ENCODE measurements around the gene IL17REL. TPM values are rescaled to one million over a fixed set of nuclear protein-coding genes. Genes with fewer than 3 reads are reported as not detected.
A peak's percentile ranks its signal among the peaks of the same experiment; 100 is the strongest.

Gene IL17REL
- total RNA-seq, 6 experiments from 2014 or later: not detected

DNA sequence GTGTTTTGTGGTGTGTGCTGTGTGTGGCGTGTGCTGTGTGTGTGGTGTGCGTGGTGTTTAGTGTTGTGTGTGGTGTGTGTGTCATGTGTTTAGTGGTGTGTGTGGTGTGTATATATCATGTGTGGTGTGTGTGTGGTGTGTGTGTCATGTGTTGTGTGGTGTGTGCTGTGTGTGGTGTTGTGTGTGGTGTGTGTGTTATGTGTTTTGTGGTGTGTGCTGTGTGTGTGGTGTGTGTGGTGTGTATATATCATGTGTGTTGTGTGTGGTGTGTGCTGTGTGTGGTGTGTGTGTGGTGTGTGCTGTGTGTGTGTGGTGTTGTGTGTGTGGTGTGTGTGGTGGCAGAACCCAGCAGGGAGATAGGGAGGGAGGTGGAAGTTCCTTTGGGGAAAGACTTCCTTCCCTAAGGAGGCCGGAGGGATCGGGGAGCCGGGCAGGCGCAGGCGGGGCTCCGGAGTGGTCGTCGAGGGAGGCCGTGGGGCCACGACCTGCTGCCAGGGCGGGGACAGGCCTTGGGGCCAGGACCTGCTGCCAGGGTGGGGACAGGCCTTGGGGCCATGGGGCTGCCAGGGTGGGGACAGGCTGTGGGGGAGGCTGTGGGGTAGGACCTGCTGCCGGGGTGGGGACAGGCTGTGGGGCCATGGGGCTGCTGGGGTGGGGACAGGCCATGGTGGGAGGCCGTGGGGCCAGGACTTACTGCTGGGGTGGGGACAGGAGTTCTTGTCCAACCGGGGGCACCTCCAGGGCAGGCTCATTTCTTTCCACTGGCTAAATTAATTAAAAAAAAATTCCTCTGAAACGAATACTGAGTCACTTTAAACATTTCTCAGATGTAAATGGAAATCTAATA is 36.8 kb downstream of the IL17REL start:
- H3K9me3 Mint-ChIP-seq: peaks cover 10% of the 10 kb centered on the region
- H3K27me3 Mint-ChIP-seq (ENCODE audit: insufficient read depth): no peaks in the 10 kb centered on the region
- no peak for DNase-seq
- peaks cover 16% of the 10 kb centered on the region for H3K4me1 Mint-ChIP-seq (ENCODE audit: low read depth)
- peak overlapping the region; percentile 43 for H3K27ac Mint-ChIP-seq
- TF ChIP-seq, protein P1, sequence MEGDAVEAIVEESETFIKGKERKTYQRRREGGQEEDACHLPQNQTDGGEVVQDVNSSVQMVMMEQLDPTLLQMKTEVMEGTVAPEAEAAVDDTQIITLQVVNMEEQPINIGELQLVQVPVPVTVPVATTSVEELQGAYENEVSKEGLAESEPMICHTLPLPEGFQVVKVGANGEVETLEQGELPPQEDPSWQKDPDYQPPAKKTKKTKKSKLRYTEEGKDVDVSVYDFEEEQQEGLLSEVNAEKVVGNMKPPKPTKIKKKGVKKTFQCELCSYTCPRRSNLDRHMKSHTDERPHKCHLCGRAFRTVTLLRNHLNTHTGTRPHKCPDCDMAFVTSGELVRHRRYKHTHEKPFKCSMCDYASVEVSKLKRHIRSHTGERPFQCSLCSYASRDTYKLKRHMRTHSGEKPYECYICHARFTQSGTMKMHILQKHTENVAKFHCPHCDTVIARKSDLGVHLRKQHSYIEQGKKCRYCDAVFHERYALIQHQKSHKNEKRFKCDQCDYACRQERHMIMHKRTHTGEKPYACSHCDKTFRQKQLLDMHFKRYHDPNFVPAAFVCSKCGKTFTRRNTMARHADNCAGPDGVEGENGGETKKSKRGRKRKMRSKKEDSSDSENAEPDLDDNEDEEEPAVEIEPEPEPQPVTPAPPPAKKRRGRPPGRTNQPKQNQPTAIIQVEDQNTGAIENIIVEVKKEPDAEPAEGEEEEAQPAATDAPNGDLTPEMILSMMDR (IDR thresholded peaks at IDR 0.05): no peak
- H3K36me3 Mint-ChIP-seq (ENCODE audit: low read depth): peaks cover 9% of the 10 kb centered on the region
- H3K4me3 Mint-ChIP-seq: no peak overlapping the region

DNA sequence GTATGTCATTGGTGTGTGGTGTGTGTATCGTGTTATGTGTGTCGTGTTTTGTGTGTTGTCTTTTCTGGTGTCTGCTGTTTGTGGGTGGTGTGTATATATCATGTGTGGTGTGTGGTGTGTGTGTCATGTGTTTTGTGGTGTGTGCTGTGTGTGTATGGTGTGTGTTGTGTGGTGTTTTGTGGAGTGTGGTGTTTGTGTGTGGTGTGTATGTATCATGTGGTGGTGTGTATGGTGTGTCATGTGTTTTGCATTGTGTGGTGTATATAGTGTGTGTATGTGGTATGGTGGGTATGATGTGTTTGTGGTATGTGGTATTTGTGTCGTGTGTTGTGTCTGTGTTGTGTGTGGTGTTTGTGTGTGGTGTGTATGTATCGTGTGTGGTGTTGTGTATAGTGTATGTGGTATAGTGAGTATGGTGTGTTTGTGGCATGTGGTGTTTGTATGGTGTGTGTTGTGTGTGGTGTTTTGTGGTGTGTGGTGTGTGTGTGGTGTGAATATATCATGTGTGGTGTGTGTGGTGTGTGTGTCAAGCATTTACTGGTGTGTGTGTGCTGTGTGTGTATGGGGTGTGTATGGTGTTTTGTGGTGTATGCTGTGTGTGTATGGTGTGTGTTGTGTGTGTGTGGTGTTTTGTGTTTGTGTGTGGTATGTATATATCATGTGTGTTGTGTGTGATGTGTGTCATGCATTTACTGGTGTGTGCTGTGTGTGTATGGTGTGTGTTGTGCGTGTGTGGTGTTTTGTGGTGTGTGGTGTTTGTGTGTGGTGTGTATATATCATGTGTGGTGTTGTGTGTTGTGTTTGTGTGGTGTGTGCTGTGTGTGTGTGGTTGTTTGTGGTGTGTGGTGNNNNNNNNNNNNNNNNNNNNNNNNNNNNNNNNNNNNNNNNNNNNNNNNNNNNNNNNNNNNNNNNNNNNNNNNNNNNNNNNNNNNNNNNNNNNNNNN is 39.3 kb downstream of the IL17REL start:
- Mint-ChIP-seq H3K27ac (no peak overlapping the region), H3K36me3 (ENCODE audit: low read depth) (no peaks in the 10 kb centered on the region), H3K27me3 (ENCODE audit: insufficient read depth) (no peaks in the 10 kb centered on the region; the same call in 1 of the 2 replicates), H3K9me3 (no peaks in the 10 kb centered on the region), H3K4me3 (no peak overlapping the region), H3K4me1 (ENCODE audit: low read depth) (peaks cover 22% of the 10 kb centered on the region)
- no peak for DNase-seq
- TF ChIP-seq, protein P1 (IDR thresholded peaks at IDR 0.05): no peak

DNA sequence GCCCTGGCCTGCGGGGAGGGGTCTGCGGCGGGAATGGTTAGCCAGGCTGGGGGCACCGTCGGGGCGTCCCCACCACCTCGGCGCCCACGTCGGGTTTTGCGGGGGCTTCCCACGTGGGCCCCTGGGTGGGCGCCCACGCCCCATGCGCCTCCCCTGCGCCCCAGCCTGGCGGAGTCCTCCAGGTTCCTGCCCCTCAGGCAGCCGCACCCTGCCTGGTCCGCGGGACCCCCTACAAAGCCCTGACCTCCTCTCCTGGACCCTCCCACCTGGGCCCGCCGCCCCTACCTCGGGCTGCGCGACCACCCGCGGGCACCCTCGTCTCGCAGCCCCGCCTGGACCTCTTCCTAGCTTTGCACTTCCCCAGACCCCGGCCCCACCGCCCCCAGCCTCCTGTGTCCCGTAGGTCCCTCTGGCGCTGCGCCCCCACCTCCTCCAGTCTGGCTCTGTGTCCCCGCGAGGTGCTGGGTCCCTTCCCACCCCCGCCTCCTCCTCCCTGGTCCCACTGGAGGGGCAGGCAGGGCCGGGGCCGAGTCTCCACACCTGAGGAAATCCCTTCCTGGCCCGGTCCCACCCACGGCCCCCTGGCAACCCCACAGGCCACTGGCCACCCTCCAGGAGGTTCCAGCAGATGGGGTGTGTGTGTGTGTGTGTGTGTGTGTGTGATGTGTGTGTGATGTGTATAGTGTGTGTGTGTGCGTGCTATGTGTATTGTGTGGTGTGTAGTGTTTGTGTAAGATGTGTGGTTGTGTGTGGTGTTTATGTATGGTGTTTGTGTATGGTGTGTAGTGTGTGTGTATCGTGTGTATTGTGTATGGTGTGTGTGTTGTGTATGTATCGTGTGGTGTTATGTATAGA is 40.2 kb downstream of the IL17REL start:
- Mint-ChIP-seq H3K27me3 (ENCODE audit: insufficient read depth) (no peaks in the 10 kb centered on the region; the same call in none of the 2 replicates), H3K36me3 (ENCODE audit: low read depth) (no peaks in the 10 kb centered on the region), H3K9me3 (no peaks in the 10 kb centered on the region), H3K27ac (no peak overlapping the region), H3K4me3 (no peak overlapping the region), H3K4me1 (ENCODE audit: low read depth) (peaks cover 30% of the 10 kb centered on the region)
- DNase-seq: no peak
- TF ChIP-seq, protein P1 (IDR thresholded peaks at IDR 0.05): no peak

DNA sequence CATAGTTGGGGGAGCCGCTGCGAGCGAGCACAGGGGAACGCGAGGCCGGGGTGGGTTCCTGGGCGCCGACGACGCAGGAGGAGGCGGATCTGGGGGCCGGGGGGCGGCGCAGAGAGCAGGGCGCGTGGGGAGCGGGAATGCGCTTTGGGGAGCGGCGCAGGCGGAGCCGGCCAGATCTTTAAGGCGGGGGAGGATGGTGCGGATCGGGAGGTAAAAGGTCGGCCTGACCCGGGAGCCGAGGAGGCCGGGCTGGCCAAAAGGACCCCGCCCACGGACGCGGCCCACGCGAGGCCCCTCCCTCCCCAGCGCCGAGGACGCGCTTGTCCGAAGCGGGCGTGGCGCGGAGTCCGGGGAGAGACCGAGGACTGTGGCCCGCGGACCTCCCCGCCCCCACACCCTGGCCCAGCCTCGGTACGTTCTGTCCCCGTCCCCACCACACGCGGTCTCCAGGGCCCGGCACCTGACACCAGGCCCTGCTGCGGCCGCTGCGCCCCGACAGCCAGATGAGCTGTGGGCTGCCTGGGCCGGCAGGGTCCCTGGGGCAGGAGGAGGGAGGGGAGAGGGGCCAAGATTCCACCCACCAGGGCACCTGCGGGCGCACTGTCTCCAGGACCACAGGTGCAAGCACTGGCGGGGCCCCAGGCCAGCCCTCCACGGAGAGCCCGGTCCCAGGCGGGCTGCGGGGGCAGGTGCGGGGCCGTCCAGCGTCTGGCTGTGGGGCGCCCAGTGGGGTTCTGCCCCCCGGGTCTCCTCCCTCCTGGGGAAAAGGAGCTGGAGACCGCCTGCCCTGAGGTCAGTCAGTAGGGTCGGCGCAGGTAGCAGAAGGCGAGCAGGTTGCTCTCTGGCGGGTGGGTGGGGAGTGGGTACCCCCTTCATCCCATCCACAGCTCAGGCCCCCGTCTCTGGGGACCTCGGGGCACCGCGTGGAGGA is 41.1 kb downstream of the IL17REL start:
- Mint-ChIP-seq H3K27me3 (ENCODE audit: insufficient read depth) (no peaks in the 10 kb centered on the region; the same call in none of the 2 replicates), H3K4me1 (ENCODE audit: low read depth) (peaks cover 30% of the 10 kb centered on the region), H3K9me3 (no peaks in the 10 kb centered on the region), H3K27ac (peak overlapping the region; percentile 79), H3K4me3 (peak overlapping the region; percentile 83), H3K36me3 (ENCODE audit: low read depth) (no peaks in the 10 kb centered on the region)
- DNase-seq: peak; percentile 54
- TF ChIP-seq, protein P1 (IDR thresholded peaks at IDR 0.05): no peak

All from HFFc6 (cell line).